IMR-90 (cell line): ENCODE results near the gene FHAD1. TPM values are rescaled to one million over a fixed set of nuclear protein-coding genes. Genes with fewer than 3 reads are reported as not detected.
A peak's percentile ranks its signal among the peaks of the same experiment; 100 is the strongest.

Experiments
- ATAC-seq: fragments of 200-7000 bp; cut with Tn5 transposase; 2 replicates; pipeline ENCODE4 v1.9.1; 2020; ENCODE audit warnings: low read depth, mild to moderate bottlenecking, moderate library complexity
- BruUV-seq: library from RNA; stranded (reverse); fragments of 400-500 nt; replicated peaks from 2 replicates; lab custom pipeline; 2021; lab: Mats Ljungman, UMichigan
- CTCF ChIA-PET: fragments of 300-600 bp; formaldehyde crosslinking; extraction: SDS; loops from one replicate; lab custom pipeline; 2021; ENCODE audit warnings: antibody characterized with exemption; lab: Yijun Ruan, JAX
- POLR2A ChIA-PET: fragments of 300-600 bp; sonication (Branson Sonifier 250); formaldehyde crosslinking; loops from one replicate; lab custom pipeline; 2022; ENCODE audit warnings: antibody characterized with exemption; ENCODE audit not compliant: unreplicated experiment; lab: Charles Lee
- DNase-seq: peaks from one replicate; pipeline ENCODE4 v3.0.0; 2013
- H2AFZ ChIP-seq: replicated peaks from 2 replicates; pipeline ENCODE3; 2013; ENCODE audit warnings: low read length, mild to moderate bottlenecking; ENCODE audit not compliant: poor library complexity
- H2AK5ac ChIP-seq: 2 replicates; pipeline ENCODE4 v1.6.1; 2013; ENCODE audit warnings: low read depth, low read length, inconsistent platforms
- H2AK9ac ChIP-seq: replicated peaks from 2 replicates; pipeline ENCODE3; 2013; ENCODE audit warnings: mild to moderate bottlenecking, low read depth, low read length, moderate library complexity; ENCODE audit not compliant: poor library complexity
- H2BK120ac ChIP-seq: 2 replicates; pipeline ENCODE4 v1.6.1; 2013; ENCODE audit warnings: low read depth, low read length, inconsistent platforms
- H2BK15ac ChIP-seq: 3 replicates; pipeline ENCODE4 v1.6.1; 2013; ENCODE audit warnings: low read depth, low read length, inconsistent platforms
- H2BK20ac ChIP-seq: 2 replicates; pipeline ENCODE4 v1.6.1; 2013; ENCODE audit warnings: low read depth, mild to moderate bottlenecking, inconsistent platforms, low read length, moderate library complexity
- H2BK5ac ChIP-seq: 2 replicates; pipeline ENCODE4 v1.6.1; 2013; ENCODE audit warnings: mild to moderate bottlenecking, low read depth, low read length, inconsistent platforms; ENCODE audit not compliant: poor library complexity, severe bottlenecking
- H3K14ac ChIP-seq: replicated peaks from 2 replicates; pipeline ENCODE4 v1.6.1; 2013; ENCODE audit warnings: low read depth, low read length, inconsistent platforms
- H3K18ac ChIP-seq: 2 replicates; pipeline ENCODE4 v1.6.1; 2013; ENCODE audit warnings: low read depth, low read length, control low read depth
- H3K23ac ChIP-seq: 2 replicates; pipeline ENCODE4 v1.6.1; 2013; ENCODE audit warnings: low read depth, low read length, inconsistent platforms
- H3K27ac ChIP-seq: 2 replicates; pipeline ENCODE4 v1.5.1; 2013; ENCODE audit warnings: mild to moderate bottlenecking, control low read depth, low read length; ENCODE audit not compliant: insufficient read depth
- H3K27me3 ChIP-seq: 2 replicates; pipeline ENCODE4 v1.6.1; 2013; ENCODE audit warnings: low read length; ENCODE audit not compliant: control insufficient read depth, insufficient read depth
- H3K36me3 ChIP-seq: 2 replicates; pipeline ENCODE4 v1.6.1; 2013; ENCODE audit warnings: low read length, mixed read lengths; ENCODE audit not compliant: control insufficient read depth, insufficient read depth
- H3K4ac ChIP-seq: 2 replicates; pipeline ENCODE4 v1.6.1; 2013; ENCODE audit warnings: low read depth, low read length, inconsistent platforms
- H3K4me1 ChIP-seq: 2 replicates; pipeline ENCODE4 v1.6.1; 2013; ENCODE audit warnings: low read length, mixed read lengths; ENCODE audit not compliant: control insufficient read depth, insufficient read depth
- H3K4me2 ChIP-seq: 2 replicates; pipeline ENCODE4 v1.6.1; 2013; ENCODE audit warnings: low read depth, mild to moderate bottlenecking, control low read depth, low read length, moderate library complexity
- H3K4me3 ChIP-seq: 2 replicates; pipeline ENCODE4 v1.5.1; 2013; ENCODE audit warnings: low read depth, mild to moderate bottlenecking, control low read depth, low read length, moderate library complexity; ENCODE audit not compliant: insufficient read depth
- H3K56ac ChIP-seq: 2 replicates; pipeline ENCODE4 v1.6.1; 2013; ENCODE audit warnings: low read length, inconsistent platforms; ENCODE audit not compliant: insufficient read depth; ENCODE audit errors: extremely low read depth
- H3K79me1 ChIP-seq, 2 experiments: 2 replicates each; pipeline ENCODE4 v1.6.1; 2013; ENCODE audit warnings: low read length in 2 of 2, inconsistent platforms in 1 of 2, low read depth in 1 of 2
- H3K9ac ChIP-seq: 2 replicates; pipeline ENCODE4 v1.6.1; 2013; ENCODE audit warnings: low read depth, low read length, control low read depth
- H3K9me1 ChIP-seq: 2 replicates; pipeline ENCODE4 v1.6.1; 2013; ENCODE audit warnings: low read length, inconsistent platforms; ENCODE audit not compliant: insufficient read depth
- H3K9me3 ChIP-seq: 2 replicates; pipeline ENCODE4 v1.6.1; 2013; ENCODE audit warnings: low read length; ENCODE audit not compliant: control insufficient read depth, insufficient read depth
- H4K20me1 ChIP-seq: 2 replicates; pipeline ENCODE4 v1.6.1; 2013; ENCODE audit warnings: low read length, inconsistent platforms; ENCODE audit not compliant: insufficient read depth
- H4K5ac ChIP-seq: 2 replicates; pipeline ENCODE4 v1.6.1; 2013; ENCODE audit warnings: mild to moderate bottlenecking, low read depth, low read length, control low read depth
- H4K8ac ChIP-seq, 2 experiments: 2 replicates each; pipeline ENCODE4 v1.6.1; 2013; ENCODE audit warnings: low read depth in 2 of 2, low read length in 2 of 2, control low read depth in 1 of 2, inconsistent platforms in 1 of 2
- H4K91ac ChIP-seq: 2 replicates; pipeline ENCODE4 v1.6.1; 2013; ENCODE audit warnings: low read depth, low read length, inconsistent platforms; ENCODE audit not compliant: insufficient read depth
- BHLHE40 ChIP-seq: fragments of 150-350 bp; IDR thresholded peaks from 2 replicates; pipeline ENCODE4 v1.6.1; 2016; ENCODE audit warnings: mild to moderate bottlenecking, low read depth, low read length
- CEBPB ChIP-seq: IDR thresholded peaks from 2 replicates; pipeline ENCODE4 v1.6.1; 2012; ENCODE audit warnings: low read depth, low read length, improper control_type of control experiment
- CHD1 ChIP-seq: IDR thresholded peaks from 2 replicates; pipeline ENCODE4 v1.6.1; 2012; ENCODE audit warnings: low read depth, low read length, improper control_type of control experiment
- CTCF ChIP-seq: conservative IDR thresholded peaks from 2 replicates; pipeline ENCODE4 v1.5.1; 2012; ENCODE audit warnings: mild to moderate bottlenecking, low read depth, low read length, improper control_type of control experiment
- FOS ChIP-seq: fragments of 150-350 bp; IDR thresholded peaks from 2 replicates; pipeline ENCODE4 v1.6.1; 2016; ENCODE audit warnings: low read depth, low read length
- MAFK ChIP-seq: IDR thresholded peaks from 2 replicates; pipeline ENCODE4 v1.6.1; 2012; ENCODE audit warnings: low read depth, low read length, improper control_type of control experiment
- MAZ ChIP-seq: IDR thresholded peaks from 2 replicates; pipeline ENCODE4 v1.6.1; 2012; ENCODE audit warnings: low read depth, mild to moderate bottlenecking, low read length, improper control_type of control experiment, moderate library complexity, borderline replicate concordance
- MXI1 ChIP-seq: IDR thresholded peaks from 2 replicates; pipeline ENCODE4 v1.6.1; 2012; ENCODE audit warnings: low read depth, mild to moderate bottlenecking, low read length, moderate library complexity, borderline replicate concordance
- NFE2L2 ChIP-seq: fragments of 150-350 bp; IDR thresholded peaks from 2 replicates; pipeline ENCODE4 v1.6.1; 2016; ENCODE audit warnings: low read depth, mild to moderate bottlenecking, low read length
- RAD21 ChIP-seq: IDR thresholded peaks from 2 replicates; pipeline ENCODE4 v1.6.1; 2012; ENCODE audit warnings: low read length, improper control_type of control experiment
- RFX5 ChIP-seq: IDR thresholded peaks from 2 replicates; pipeline ENCODE4 v1.8.0; 2012; ENCODE audit warnings: low read depth, mild to moderate bottlenecking, low read length, moderate library complexity
- SMC3 ChIP-seq: fragments of 150-350 bp; IDR thresholded peaks from 2 replicates; pipeline ENCODE4 v1.6.1; 2016; ENCODE audit warnings: low read depth, mild to moderate bottlenecking, antibody characterized with exemption, low read length, moderate library complexity
- WGBS, 2 experiments: methylation state at CpG; one replicate each; pipeline versions ENCODE4 v1.1.5 to v1.1.7; 2013; ENCODE audit warnings: missing lambda C conversion rate in 2 of 2; ENCODE audit not compliant: insufficient read length in 1 of 2; ENCODE audit errors: extremely low coverage in 2 of 2; 5-methylcytosine and 5-hydroxymethylcytosine counted together
- dilution Hi-C: fragments of 300-500 bp; cut with HindIII; formaldehyde crosslinking; loops from one replicate; pipeline ENCODE4 v1.14.3; 2018; ENCODE audit warnings: low sequenced_read_pairs; ENCODE audit not compliant: unreplicated experiment
- in situ Hi-C: fragments of 300-500 bp; cut with MboI; formaldehyde crosslinking; loops from 3 replicates; pipeline ENCODE4 v1.14.3; 2019; ENCODE audit warnings: low sequenced_read_pairs, inconsistent platforms, mixed read lengths
- intact Hi-C: fragments of 100-400 bp; cut with micrococcal nuclease; formaldehyde crosslinking; loops from 2 replicates; pipeline ENCODE4 v1.10.0; 2022
- polyA plus RNA-seq, 3 experiments: library from polyadenylated mRNA; depleted of rRNA; stranded (reverse); fragments of >200 nt; gene quantifications; 2 replicates each; pipeline ENCODE4 v1.2.3, GENCODE V29; 2012; ENCODE audit warnings: low replicate concordance in 1 of 3
- total RNA-seq: library from RNA; depleted of rRNA; stranded (reverse); fragments of >200 nt; gene quantifications from 2 replicates; pipeline ENCODE4 v1.2.3, GENCODE V29; 2012
- TF ChIP-seq, protein P1 (sequence below): fragments of 150-350 bp; IDR thresholded peaks from 2 replicates; pipeline ENCODE4 v1.6.1; 2016; ENCODE audit warnings: low read depth, mild to moderate bottlenecking, low read length, moderate library complexity, borderline replicate concordance

Gene FHAD1
- total and polyA plus RNA-seq, 2 of the 4 experiments (the other 2 are of a cell fraction), result not detected

GRCh38 chr1:15409388-15410222 is 162.6 kb downstream of the FHAD1 start, which contains the start of gene EFHD2:
Gene EFHD2, plus strand, starts transcription at chr1:15409888. Its CDS starts 84 bp downstream, at chr1:15409972.
- intact Hi-C loops (loop anchor here (2.0 kb wide), 2 partner anchors 23 to 77 kb away; no protein-coding TSS in a partner anchor), dilution Hi-C loops (no loop called here), in situ Hi-C loops (loop anchor here (5.0 kb wide), 1 partner anchor 67 kb away; no protein-coding TSS in a partner anchor)
- Histone ChIP-seq H3K79me1 (peaks cover 9 to 43% of the 10 kb centered on the region in 2 experiments; a peak in 3 of 4 replicates), H2BK20ac (no peak within 1 kb of the TSS; the same call in 1 of the 2 replicates), H2AK9ac (peak within 1 kb of the TSS; percentile 98), H3K23ac (peak within 1 kb of the TSS; percentile 93), H2BK15ac (peak within 1 kb of the TSS; percentile 70; the same call in 1 of the 3 replicates), H3K9ac (peak within 1 kb of the TSS; percentile 67), H2BK5ac (peak within 1 kb of the TSS; percentile 51), H4K8ac (peak within 1 kb of the TSS in 1 of 2 experiments; percentile 63; a peak in 2 of 4 replicates), H3K14ac (peak within 1 kb of the TSS; percentile 96), H3K56ac (peak within 1 kb of the TSS; percentile 47; the same call in 1 of the 2 replicates), H2AK5ac (peak within 1 kb of the TSS; percentile 91), H3K9me1 (peaks cover 15% of the 10 kb centered on the region; the same call in 1 of the 2 replicates), H3K27ac (peak within 1 kb of the TSS; percentile 54), H4K5ac (no peak within 1 kb of the TSS), H3K18ac (peak within 1 kb of the TSS; percentile 0; the same call in 1 of the 2 replicates), H3K4me1 (peaks cover 25% of the 10 kb centered on the region), H4K91ac (peak within 1 kb of the TSS; percentile 66), H4K20me1 (peaks cover 25% of the 10 kb centered on the region), H2AFZ (peak within 1 kb of the TSS; percentile 97), H3K36me3 (peaks cover 4% of the 10 kb centered on the region; the same call in 1 of the 2 replicates), H3K4ac (peak within 1 kb of the TSS; percentile 91), H3K4me2 (peak within 1 kb of the TSS; percentile 81), H3K9me3 (no peaks in the 10 kb centered on the region), H3K4me3 (peak within 1 kb of the TSS; percentile 99), H2BK120ac (peak within 1 kb of the TSS; percentile 73), H3K27me3 (no peaks in the 10 kb centered on the region)
- POLR2A ChIA-PET, result no interaction called here
- peak; percentile 71 for DNase-seq
- 1% methylated on average over 42 of the region's 99 CpGs; no CpG with 5 or more reads in 1 of the 2 experiments for WGBS, 2 experiments
- CTCF ChIA-PET, result interaction anchor here (0.6 kb wide), 1 partner anchor 127 kb away, joined by 5 read pairs; no protein-coding TSS in a partner anchor
- no TSS peak for BruUV-seq
- peak; percentile 93 for ATAC-seq
- TF ChIP-seq SMC3 (no peak), CEBPB (no peak), CTCF (peak; percentile 5; the same call in 1 of the 2 replicates), MAFK (no peak), FOS (no peak), MAZ (peak; percentile 87; the same call in 1 of the 2 replicates), RAD21 (no peak), MXI1 (no peak; the same call in 1 of the 2 replicates), RFX5 (no peak), CHD1 (no peak; the same call in 1 of the 2 replicates), NFE2L2 (no peak), BHLHE40 (no peak)
- TF ChIP-seq, protein P1, sequence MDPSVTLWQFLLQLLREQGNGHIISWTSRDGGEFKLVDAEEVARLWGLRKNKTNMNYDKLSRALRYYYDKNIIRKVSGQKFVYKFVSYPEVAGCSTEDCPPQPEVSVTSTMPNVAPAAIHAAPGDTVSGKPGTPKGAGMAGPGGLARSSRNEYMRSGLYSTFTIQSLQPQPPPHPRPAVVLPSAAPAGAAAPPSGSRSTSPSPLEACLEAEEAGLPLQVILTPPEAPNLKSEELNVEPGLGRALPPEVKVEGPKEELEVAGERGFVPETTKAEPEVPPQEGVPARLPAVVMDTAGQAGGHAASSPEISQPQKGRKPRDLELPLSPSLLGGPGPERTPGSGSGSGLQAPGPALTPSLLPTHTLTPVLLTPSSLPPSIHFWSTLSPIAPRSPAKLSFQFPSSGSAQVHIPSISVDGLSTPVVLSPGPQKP, result no peak
